GM12878 (cell line): Measurements from ENCODE around the gene PTPRD. TPM values are rescaled to one million over a fixed set of nuclear protein-coding genes. Genes with fewer than 3 reads are reported as not detected.

ENCODE experiments used
- DPF2 ChIP-seq: fragments of 450-650 bp; IDR thresholded peaks from 2 replicates; pipeline ENCODE4 v1.6.1; 2017; ENCODE audit warnings: mild to moderate bottlenecking
- KAT2A ChIP-seq: conservative IDR thresholded peaks from 2 replicates; pipeline ENCODE4 v1.6.1; 2011; ENCODE audit warnings: low read depth, low read length; ENCODE audit not compliant: control insufficient read depth
- NFYA ChIP-seq: IDR thresholded peaks from 2 replicates; pipeline ENCODE4 v1.6.1; 2011; ENCODE audit warnings: low read depth, mild to moderate bottlenecking, low read length, improper control_type of control experiment, borderline replicate concordance
- RB1 ChIP-seq: fragments of 450-650 bp; formaldehyde crosslinking; IDR thresholded peaks from 2 replicates; pipeline ENCODE4 v1.6.1; 2017; ENCODE audit warnings: mild to moderate bottlenecking, borderline replicate concordance
- SIX5 ChIP-seq: IDR thresholded peaks from 2 replicates; pipeline ENCODE4 v1.6.1; 2011; ENCODE audit warnings: mild to moderate bottlenecking, low read depth, low read length, moderate library complexity; ENCODE audit not compliant: severe bottlenecking
- SRF ChIP-seq, 2 experiments: IDR thresholded peaks; 2 replicates each; pipeline ENCODE4 v1.6.1; 2011; ENCODE audit warnings: low read depth in 2 of 2, low read length in 2 of 2, mild to moderate bottlenecking in 1 of 2, moderate library complexity in 1 of 2
- YY1 ChIP-seq: IDR thresholded peaks from 2 replicates; pipeline ENCODE4 v1.6.1; 2011; ENCODE audit warnings: low read depth, mild to moderate bottlenecking, low read length
- ZBED1 ChIP-seq: IDR thresholded peaks from 2 replicates; pipeline ENCODE4 v1.6.1; 2016; ENCODE audit warnings: borderline replicate concordance
- ZNF207 ChIP-seq: fragments of 450-650 bp; IDR thresholded peaks from 2 replicates; pipeline ENCODE4 v1.6.1; 2014; ENCODE audit warnings: antibody characterized with exemption, mild to moderate bottlenecking, borderline replicate concordance
- polyA plus RNA-seq, 11 experiments: library from polyadenylated mRNA; depleted of rRNA in 4 of 11; unstranded in 6 of 11; stranded (reverse) in 5 of 11; fragments of >200 nt; fragmentation: Nextera tagmentation in 4 of 11; fragmentation: Illumina TruSeq in 1 of 11; extraction: Ambion mirVana in 4 of 11; extraction: Trizol in 1 of 11; gene quantifications; 1 replicate in 1 of 11; 2 replicates in 10 of 11; pipeline versions ENCODE4 v1.2.1 to v1.2.3, GENCODE V29; 2011 to 2016; ENCODE audit warnings: inconsistent platforms in 2 of 11, missing spikeins in 2 of 11, low read depth in 1 of 11
- total RNA-seq, 4 experiments: library from RNA; depleted of rRNA in 3 of 4; stranded (reverse); fragments of >200 nt in 3 of 4; fragmentation: Illumina TruSeq in 1 of 4; extraction: Trizol in 1 of 4; gene quantifications; 2 replicates each; pipeline versions ENCODE4 v1.2.1 to v1.2.3, GENCODE V29; 2013 to 2021
- TF ChIP-seq, protein P1 (sequence below): fragments of 450-650 bp; IDR thresholded peaks from 2 replicates; pipeline ENCODE4 v1.6.1; 2017; ENCODE audit warnings: mild to moderate bottlenecking, moderate library complexity
- TF ChIP-seq, protein P2 (sequence below): fragments of 450-650 bp; IDR thresholded peaks from 2 replicates; pipeline ENCODE4 v1.6.1; 2018; ENCODE audit warnings: borderline replicate concordance, mild to moderate bottlenecking; ENCODE audit not compliant: partially characterized antibody

PTPRD gene
- total and polyA plus RNA-seq, 10 of the 15 experiments (the other 5 are each of a cell fraction or from before 2014, with no cell fraction given) = under 0.01 to 0.05 (median 0.01) TPM; not detected in 7

DNA sequence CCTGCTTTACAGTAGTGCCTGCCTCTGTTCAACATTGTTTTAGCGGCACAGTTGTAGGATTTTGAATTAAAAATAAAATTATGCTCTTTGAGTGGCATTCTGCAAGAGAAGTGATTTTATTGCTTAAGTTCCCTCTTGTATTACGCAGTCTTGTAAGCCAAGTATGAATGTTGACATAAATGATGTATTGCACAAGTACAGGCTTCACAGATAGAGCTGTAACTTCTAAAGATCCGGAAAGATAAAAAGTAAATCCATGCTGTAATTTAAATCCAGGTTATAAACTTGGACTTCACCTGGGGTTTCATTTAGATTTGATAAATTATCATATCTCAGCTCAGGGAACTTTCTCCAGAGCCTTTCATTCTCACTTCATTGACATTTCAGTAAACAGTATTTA lies 1114.7 kb downstream of the PTPRD start (continued):
- no peak for TF ChIP-seq ZBED1
- TF ChIP-seq, protein P1, sequence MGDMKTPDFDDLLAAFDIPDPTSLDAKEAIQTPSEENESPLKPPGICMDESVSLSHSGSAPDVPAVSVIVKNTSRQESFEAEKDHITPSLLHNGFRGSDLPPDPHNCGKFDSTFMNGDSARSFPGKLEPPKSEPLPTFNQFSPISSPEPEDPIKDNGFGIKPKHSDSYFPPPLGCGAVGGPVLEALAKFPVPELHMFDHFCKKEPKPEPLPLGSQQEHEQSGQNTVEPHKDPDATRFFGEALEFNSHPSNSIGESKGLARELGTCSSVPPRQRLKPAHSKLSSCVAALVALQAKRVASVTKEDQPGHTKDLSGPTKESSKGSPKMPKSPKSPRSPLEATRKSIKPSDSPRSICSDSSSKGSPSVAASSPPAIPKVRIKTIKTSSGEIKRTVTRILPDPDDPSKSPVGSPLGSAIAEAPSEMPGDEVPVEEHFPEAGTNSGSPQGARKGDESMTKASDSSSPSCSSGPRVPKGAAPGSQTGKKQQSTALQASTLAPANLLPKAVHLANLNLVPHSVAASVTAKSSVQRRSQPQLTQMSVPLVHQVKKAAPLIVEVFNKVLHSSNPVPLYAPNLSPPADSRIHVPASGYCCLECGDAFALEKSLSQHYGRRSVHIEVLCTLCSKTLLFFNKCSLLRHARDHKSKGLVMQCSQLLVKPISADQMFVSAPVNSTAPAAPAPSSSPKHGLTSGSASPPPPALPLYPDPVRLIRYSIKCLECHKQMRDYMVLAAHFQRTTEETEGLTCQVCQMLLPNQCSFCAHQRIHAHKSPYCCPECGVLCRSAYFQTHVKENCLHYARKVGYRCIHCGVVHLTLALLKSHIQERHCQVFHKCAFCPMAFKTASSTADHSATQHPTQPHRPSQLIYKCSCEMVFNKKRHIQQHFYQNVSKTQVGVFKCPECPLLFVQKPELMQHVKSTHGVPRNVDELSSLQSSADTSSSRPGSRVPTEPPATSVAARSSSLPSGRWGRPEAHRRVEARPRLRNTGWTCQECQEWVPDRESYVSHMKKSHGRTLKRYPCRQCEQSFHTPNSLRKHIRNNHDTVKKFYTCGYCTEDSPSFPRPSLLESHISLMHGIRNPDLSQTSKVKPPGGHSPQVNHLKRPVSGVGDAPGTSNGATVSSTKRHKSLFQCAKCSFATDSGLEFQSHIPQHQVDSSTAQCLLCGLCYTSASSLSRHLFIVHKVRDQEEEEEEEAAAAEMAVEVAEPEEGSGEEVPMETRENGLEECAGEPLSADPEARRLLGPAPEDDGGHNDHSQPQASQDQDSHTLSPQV = no peak
- no peak for TF ChIP-seq ZNF207
- TF ChIP-seq SIX5 = no peak
- no peak for TF ChIP-seq NFYA
- TF ChIP-seq YY1 = no peak
- TF ChIP-seq, protein P2, sequence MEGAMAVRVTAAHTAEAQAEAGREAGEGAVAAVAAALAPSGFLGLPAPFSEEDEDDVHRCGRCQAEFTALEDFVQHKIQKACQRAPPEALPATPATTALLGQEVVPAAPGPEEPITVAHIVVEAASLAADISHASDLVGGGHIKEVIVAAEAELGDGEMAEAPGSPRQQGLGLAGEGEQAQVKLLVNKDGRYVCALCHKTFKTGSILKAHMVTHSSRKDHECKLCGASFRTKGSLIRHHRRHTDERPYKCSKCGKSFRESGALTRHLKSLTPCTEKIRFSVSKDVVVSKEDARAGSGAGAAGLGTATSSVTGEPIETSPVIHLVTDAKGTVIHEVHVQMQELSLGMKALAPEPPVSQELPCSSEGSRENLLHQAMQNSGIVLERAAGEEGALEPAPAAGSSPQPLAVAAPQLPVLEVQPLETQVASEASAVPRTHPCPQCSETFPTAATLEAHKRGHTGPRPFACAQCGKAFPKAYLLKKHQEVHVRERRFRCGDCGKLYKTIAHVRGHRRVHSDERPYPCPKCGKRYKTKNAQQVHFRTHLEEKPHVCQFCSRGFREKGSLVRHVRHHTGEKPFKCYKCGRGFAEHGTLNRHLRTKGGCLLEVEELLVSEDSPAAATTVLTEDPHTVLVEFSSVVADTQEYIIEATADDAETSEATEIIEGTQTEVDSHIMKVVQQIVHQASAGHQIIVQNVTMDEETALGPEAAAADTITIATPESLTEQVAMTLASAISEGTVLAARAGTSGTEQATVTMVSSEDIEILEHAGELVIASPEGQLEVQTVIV = no peak
- TF ChIP-seq DPF2 = no peak
- TF ChIP-seq SRF (IDR thresholded peaks at IDR 0.05; ENCODE audit: low read depth in 2 of 2, low read length in 2 of 2) = no peak
- TF ChIP-seq RB1 = no peak
- TF ChIP-seq KAT2A = no peak
- TF ChIP-seq, all 136 proteins: peak for 0
